HG03280 (cell line): ENCODE measurements around the gene PARP6.

Experiments
- ATAC-seq: cut with Tn5 transposase; IDR thresholded peaks from one replicate; pipeline ENCODE4 v1.9.1; 2021; ENCODE audit warnings: mild to moderate bottlenecking, moderate library complexity; ENCODE audit not compliant: unreplicated experiment

Gene PARP6

DNA sequence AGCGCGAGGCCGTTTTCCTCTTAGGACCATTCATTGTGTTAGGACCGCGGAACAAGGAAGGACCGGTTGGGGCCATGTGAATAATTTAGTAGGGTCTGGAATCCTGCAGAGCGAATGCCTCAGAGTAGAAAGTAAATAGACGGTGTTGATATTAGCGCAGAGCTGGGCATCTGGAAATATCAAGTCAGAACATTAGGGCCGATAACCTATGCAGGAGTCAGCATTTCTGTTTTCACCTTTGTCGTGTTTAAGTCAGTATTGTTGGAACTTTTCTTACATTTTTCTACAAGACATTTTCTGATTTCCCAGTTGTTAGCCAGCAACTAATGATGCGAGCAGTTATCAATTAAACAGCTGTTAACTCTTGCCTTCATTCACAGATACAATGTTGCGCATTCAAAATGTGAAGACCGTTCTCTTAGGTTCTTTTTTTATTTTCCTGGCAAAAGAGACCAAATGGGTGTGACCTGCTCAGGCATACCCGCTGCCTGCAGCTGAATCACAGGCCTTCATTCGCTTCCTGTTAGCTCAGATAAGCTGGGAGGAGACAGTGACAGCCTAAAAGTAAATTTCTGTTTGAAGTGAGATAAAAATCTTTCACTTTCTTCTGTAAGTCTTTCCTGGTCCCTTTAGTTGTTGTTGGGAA, 40.4 kb downstream of the PARP6 start:
- peak; percentile 0 for ATAC-seq

GRCh38 chr15:72231066-72231832, 41.1 kb downstream of the PARP6 start, which contains the start of gene PKM:
PKM (minus strand) TSS chr15:72231190; CDS start chr15:72219097, 12,093 bp downstream.
- ATAC-seq, result peak; percentile 46

DNA sequence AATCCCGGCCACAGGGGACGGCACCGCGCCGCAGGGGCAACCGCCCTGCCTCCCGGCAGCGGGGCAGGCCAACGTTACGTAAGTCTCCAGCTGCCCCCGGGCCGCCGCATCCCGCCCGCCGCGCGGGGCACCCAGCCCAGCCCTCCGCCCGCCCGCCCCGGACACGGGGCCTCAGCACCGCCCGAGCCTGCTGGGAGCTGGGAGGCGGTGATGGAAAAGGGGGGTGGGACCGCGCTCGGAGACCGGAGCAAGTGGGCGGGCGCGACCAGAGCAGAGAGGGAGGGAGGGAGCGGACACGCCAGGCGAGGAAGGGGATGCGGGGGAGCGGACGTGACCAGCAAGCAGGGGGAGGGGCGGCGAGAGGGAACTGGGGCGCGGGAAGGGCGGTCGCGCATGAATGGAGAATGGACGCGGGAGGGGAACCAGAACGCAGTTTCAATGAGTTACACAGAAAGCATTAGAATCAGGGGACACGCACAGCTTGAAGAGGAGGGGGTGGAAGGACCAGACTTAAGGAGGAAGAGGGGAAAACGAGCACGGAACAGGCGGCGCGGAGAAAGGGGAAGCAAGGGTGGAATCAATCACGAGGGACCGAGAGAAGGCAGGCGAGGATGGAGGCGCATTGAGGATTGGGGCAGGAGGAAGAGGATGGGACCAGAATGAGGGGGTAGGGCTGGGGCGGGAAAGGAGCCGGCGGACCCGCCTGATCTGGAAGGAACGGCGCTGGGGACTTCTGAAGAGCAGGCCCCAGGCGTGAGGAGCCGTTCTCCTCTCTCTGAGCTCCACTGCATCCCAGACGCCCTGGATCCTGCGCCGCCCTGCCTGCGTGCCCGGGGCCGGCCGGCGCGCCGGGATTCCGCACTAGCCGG, 41.9 kb downstream of the PARP6 start:
- no peak for ATAC-seq

DNA sequence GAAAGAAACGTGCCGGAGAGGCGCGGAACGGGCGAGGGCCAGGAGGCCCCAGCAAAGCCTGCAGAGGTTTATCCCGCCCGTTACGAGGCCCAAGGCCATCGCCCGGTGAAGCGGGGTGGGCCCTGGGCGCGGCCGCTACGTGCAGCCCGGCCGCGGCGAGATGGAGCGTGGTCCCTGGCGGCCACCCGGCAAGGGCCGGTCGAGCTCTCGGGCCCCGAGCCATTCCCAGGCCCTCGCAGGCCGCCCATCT, 42.5 kb downstream of the PARP6 start:
- ATAC-seq, result no peak

- no peak for ATAC-seq
Observed at GRCh38 chr15:72229076-72229946, 43.0 kb downstream of the PARP6 start.

DNA sequence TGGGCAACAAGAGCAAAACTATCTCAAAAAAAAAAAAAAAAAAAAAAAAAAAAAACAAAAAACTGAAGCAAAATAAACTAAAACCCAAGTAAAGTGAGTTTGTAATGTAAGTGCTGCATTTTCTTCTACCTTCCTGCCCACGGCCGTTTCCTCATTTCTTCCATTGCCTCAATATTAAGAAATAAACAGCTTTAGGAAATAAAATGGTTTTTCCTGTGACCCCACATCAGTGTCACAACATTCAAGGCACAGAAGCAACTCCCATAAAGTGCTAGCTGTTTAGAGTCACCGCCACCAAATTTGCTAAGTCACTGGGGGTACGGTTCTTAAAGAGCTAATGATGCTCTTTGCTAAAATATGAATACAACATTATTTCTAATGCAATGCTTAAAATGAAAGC, 44.6 kb downstream of the PARP6 start:
- no peak for ATAC-seq

DNA sequence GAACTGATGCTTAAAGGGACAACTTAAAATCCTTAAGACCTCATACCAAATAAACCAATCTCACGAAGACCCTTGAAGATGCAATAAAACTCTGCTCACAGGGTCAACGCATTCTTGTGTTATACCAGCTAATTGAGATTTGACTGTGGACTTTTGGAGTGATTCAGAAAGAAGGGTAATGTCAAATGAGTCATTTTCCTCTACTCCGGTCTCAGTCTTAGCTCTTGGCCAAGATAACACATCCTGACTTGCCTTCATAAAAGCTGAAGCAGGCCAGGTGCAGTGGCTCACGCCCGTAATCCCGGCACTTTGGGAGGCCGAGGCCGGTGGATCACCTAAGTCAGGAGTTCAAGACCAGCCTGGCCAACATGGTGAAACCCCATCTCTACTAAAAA, 45.2 kb downstream of the PARP6 start:
- ATAC-seq, result no peak

DNA sequence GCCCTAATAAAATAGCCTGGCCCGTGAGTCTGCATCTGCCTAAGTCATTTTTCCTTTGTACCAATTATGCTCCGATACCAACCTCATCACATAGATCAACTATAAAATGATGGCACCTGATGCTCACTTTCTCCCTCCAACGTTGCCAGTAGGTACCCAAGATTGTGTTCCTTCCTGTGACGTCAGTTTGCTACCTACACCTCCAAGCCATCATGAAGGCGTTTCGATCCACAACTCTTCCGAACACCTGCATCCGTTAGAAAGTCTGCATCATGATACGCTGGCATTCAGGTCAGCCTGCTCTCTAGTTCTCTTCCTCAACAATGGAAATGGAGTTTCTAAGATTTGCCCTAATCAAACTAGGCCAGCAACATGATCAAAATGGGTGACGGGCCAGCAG, 49.1 kb downstream of the PARP6 start:
- ATAC-seq, result no peak

GRCh38 chr15:72222393-72222792, 50.0 kb downstream of the PARP6 start:
- no peak for ATAC-seq

DNA sequence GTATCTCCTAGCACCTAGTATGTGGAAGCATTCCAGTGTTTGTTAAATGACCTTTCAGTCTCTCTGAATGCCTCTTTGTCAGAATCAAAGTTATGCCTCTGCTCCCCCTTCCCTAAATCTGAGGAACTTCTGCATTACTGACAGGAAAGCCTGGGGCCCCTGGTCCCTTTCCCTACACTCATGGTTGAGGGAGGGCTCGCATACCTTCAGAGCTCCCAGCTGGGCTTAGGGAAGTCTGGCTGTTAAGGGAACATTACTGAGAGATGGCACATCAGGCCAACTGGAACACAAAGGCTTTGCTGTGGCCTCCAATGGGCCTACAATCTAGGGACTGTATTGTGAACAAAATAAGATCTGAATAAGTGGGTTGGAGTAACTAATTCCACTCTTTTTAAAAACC, 51.7 kb downstream of the PARP6 start:
- ATAC-seq, result no peak

DNA sequence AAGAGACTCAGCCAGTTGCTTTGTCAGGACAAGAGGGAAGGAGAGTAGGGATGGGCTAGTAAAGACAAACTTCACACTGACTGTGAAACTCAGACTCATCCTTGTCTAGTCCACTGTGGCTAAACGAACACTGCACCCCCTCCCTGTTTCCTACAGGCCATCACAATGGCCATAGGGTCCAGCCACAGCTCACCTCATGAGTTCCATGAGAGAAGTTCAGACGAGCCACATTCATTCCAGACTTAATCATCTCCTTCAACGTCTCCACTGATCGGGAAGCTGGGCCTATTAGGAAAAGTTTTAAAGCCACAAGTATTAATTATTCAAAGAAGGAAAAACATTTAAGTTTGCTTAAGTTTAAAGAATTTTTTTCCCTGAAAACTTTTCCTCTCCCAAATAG, 55.1 kb downstream of the PARP6 start:
- ATAC-seq, result no peak

GRCh38 chr15:72216079-72216478, 56.3 kb downstream of the PARP6 start:
- ATAC-seq, result no peak

DNA sequence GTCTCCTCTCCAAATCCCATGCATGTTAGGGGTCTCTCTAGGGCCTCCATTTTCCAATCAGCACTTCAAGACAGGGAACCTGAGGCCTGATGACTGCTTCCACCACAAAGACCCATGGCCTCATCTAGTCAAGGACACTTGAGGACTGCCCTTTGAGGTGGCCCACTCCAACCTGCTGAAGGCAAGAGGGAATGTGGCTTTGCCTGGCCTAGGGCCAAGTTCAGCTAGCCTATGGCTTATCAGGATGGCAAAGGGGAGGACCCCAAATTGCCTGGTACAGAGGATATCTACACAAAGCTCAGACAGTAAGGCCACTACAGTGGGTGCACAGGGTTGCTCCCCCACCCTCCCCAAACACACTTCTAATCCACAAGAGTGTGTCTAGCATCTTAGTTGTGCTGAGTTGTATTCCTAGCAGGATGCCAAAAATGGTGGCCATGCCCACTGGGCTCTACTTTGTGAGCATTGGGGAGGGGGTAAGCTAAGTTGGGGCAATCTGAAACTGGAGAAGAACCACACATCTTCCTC, 64.7 kb downstream of the PARP6 start:
- no peak for ATAC-seq

DNA sequence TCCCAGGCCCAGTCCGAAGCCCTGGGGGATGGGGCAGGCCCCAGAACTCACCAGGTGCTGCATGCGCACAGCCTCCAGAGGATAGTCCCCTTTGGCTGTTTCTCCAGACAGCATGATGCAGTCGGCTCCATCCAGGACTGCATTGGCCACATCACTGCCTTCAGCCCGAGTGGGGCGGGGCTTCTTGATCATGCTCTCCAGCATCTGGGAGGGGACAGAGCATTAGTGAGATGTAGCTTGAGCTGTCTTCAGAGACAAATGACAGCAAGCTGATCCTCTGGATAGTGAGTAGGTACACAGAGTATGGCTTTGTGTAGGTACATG, 65.7 kb downstream of the PARP6 start:
- no peak for ATAC-seq

DNA sequence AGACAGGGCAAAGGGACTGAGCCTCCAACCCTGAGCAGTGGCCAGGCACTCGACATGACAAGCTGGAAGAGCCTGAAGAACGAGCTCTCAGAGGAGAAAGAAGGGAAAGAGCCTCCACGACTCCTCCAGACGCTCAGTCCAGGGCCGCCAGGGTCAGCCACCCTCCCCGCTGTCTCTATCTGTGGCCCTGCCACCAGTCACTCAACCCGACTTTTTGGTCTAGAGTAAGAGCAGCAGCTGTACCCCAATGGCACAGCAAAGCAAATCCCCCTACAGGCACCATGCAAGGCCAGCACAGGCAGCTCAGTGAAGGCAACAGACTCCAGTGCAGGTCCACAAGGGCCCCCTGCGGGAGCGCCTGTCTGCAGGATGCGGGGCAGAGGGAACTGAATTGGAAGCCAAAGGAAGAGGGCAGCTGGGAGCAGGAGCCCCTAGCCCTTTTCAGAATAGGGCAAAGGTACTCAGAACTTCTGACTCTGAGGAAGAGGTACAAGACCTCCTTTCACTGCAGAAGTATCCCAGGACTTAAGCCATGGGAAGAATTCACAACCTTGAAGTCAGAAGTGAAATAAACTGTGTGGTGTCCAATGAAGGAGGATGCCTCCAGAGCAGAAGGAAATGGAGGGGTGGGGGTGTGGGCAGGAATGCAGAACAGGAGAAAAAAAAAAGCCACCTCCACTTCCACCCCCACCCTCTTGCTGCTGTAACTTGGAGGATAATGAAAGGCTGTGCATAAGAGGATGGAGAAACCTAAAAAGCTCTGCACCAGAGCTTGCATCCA, 66.3 kb downstream of the PARP6 start:
- ATAC-seq, result no peak

- no peak for ATAC-seq
Observed at GRCh38 chr15:72205273-72205672, 67.1 kb downstream of the PARP6 start.

DNA sequence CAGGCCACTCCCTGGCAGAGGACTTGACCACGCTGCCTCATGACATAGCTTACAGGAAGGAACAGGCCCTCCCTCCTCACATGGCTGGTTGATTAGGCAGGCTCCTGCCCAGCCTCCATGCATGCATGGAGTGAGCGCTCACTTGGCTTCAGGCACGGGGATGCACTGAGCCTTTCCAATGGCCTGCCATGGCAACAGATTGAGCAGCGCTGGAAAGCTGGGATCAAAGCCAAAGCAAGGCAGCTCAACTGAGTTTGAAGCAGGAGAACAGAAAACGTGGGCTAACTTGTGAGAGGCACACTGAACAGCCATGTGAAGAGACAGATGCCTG, 68.9 kb downstream of the PARP6 start:
- ATAC-seq, result no peak

GRCh38 chr15:72202801-72203506, 69.4 kb downstream of the PARP6 start:
- no peak for ATAC-seq

DNA sequence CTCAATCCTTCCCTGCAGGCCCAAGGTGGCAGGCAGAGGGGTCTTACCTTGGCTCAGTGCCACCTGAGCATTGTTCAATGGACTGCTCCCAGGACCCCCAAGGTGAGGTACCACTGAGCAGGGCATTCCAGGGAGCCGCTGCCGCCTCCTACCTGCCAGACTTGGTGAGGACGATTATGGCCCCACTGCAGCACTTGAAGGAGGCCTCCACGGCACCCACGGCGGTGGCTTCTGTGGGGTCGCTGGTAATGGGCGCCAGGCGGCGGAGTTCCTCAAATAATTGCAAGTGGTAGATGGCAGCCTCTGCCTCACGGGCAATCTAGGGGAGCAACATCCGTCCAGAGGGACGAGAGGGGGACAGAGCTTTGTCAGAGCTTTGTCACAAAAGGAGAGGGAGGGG, 70.1 kb downstream of the PARP6 start:
- no peak for ATAC-seq
